GM19328 (cell line): ENCODE data around the gene GLP2R.

Source experiments
- ATAC-seq: cut with Tn5 transposase; IDR thresholded peaks from one replicate; pipeline ENCODE4 v1.9.1; 2021; ENCODE audit warnings: mild to moderate bottlenecking, moderate library complexity; ENCODE audit not compliant: unreplicated experiment

GLP2R gene

DNA sequence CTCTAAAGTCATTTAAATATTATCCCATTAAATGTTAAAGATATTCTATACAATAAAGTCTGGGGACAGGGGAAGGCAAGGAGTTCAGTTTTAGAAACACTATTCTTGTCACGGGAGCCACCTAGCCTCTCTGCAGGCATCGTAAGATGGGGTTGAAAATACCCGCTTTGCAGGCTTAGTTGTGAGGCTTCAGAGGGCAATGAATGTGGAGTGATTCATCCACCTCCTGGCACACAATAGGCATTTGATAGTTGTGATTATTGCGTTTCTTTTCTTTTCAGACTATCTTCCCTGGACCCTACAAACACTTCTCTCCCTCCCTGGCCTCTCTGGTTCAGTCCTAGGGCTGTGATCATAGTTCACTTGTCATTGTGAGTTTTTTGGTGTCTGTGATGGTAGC is 19.6 kb downstream of the GLP2R start:
- no peak for ATAC-seq

GRCh38 chr17:9850151-9850550 is 24.4 kb downstream of the GLP2R start:
- ATAC-seq = no peak

- ATAC-seq = no peak
Measured at GRCh38 chr17:9854255-9854654, 28.5 kb downstream of the GLP2R start.

DNA sequence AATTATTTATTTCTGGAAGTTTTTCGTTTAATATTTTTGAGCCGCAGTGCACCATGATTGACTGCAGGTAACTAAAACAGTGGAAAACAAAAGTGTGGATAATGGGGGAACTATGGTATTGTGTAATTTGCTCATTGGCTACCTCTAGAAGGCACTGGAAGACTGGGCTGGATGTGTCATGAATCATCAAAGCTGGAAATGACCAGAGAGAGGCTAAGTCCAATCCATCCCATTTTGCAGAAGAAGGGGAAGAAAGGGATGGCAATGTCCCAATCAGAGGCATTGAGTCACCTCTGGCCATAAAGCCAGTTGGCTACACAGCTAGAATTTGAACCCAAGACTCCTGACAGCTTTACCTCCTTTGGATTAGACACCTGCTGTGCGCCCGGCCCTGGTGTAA is 29.3 kb downstream of the GLP2R start:
- ATAC-seq = no peak

GRCh38 chr17:9859781-9860180 is 34.1 kb downstream of the GLP2R start:
- ATAC-seq = no peak

GRCh38 chr17:9860851-9861250 is 35.1 kb downstream of the GLP2R start:
- no peak for ATAC-seq

DNA sequence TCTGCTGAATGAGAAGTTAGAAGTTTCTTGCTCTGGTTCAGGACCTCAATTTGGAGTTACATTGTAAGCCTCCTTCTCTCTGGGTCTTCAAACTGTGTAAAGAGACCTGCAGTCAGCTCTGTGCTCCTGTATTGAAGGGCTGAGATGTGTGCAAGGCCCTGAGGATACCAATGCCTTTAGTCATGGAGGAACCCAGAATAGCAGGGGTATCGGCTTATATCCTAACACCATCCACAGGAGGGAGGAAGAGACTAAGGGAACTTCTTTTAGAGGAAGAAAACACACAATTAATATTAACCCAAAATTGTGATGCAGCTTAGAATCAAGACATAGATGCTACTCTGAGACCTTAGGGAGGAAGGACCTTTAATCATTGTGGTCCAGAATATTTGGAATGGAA is 36.5 kb downstream of the GLP2R start:
- no peak for ATAC-seq

DNA sequence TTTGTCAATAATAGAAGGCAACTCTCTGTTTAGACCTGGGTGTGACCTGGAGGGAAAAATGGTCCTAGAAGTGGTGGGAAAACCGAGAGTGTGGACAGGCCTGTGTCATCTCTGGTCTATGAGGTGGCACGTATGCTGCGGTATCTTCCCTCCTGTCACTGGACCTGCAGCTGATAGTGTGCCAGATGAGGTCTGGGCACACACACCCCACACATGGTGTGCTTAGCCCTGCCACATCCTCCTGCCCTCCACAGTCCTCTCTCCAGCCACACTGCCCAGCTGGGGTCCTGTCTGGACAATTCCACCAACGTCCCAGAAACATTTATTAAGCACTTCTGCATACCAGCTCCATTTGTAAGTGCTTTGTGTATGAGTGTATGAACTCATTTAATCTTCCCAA is 37.2 kb downstream of the GLP2R start:
- no peak for ATAC-seq

DNA sequence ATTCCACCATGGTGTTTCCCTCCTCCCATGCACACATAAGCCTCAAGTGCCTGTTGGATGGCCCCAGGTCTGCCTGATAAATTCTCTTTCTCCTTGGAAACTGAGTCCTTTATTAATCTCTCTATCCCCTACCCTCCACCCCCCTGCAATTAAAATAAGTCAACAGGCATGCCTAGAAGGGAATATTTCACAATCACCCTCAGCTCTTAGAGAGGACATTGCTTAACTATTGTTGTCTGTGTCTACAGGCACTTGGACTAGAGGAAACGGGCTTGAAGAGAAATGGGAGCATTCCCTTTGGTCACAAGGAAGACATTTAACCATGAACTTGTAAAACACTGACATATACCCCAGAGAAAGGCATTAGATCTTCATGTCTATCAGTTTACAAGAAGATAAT is 39.9 kb downstream of the GLP2R start:
- ATAC-seq = no peak

- no peak for ATAC-seq
Measured at GRCh38 chr17:9868552-9868951, 42.8 kb downstream of the GLP2R start.

DNA sequence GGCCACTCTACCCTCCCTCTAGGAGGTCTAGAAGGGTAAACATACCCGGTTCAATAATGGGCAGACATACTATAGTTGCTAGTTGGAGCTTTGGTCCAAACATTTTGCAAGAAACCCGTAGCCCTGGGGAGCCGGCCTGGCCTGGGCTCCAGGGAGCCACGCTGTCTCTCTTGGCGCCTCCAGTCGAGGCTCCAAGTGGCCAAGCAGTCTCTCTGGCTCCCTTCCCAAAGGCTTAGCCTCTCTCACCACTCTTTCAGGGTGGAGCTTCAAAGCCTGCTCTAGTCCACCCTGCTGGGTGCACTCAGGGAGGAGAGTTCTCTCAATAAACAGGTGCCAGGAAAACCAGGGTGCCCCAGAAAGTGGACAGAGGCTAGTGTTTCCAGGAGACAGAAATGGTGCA is 47.1 kb downstream of the GLP2R start:
- no peak for ATAC-seq

- ATAC-seq = no peak
Measured at GRCh38 chr17:9874722-9875121, 49.0 kb downstream of the GLP2R start.

DNA sequence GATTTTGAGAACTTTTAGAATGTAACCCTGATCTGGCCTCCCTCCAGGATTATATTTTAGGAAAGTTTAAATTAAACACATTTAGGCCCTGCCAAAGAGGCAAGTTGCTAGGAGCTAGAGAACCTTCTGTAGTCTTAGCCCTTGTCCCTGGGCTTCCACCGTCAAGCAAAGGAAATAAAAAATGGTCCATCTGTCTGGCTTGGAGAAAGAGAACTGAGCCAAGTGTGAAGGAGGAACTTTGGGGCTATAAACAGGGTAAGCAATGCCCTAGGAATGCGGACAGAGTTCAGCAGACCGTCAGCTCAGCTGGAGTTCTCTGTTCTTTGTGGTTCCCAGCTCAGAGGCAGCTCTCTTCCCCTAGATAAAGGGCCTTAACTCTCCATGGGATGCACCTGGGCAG is 49.7 kb downstream of the GLP2R start:
- ATAC-seq = no peak

- ATAC-seq = no peak
Measured at GRCh38 chr17:9878356-9878755, 52.6 kb downstream of the GLP2R start.

GRCh38 chr17:9878786-9879525 is 53.2 kb downstream of the GLP2R start:
- no peak for ATAC-seq

DNA sequence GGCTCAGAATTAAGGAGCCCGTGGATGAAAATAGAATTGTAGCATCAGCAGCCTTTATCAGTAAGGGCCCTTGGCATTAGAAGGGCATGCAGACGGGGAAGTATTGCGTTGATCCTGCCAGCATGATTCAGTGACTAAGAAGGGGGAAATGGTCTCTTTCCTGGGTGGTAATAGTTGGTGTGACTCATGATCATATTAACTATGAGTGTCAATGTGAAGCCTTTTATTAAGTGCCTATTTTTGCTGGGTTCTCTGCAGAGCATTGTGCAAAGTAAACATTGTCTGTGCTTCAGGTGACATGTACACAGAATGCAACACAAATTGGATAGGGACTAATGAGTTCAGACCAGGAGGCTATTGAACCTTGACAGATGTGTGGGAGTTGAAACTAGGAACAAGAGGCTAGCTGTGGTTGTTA is 54.9 kb downstream of the GLP2R start:
- peak; percentile 58 for ATAC-seq

GRCh38 chr17:9883451-9883850 is 57.7 kb downstream of the GLP2R start:
- ATAC-seq = no peak

DNA sequence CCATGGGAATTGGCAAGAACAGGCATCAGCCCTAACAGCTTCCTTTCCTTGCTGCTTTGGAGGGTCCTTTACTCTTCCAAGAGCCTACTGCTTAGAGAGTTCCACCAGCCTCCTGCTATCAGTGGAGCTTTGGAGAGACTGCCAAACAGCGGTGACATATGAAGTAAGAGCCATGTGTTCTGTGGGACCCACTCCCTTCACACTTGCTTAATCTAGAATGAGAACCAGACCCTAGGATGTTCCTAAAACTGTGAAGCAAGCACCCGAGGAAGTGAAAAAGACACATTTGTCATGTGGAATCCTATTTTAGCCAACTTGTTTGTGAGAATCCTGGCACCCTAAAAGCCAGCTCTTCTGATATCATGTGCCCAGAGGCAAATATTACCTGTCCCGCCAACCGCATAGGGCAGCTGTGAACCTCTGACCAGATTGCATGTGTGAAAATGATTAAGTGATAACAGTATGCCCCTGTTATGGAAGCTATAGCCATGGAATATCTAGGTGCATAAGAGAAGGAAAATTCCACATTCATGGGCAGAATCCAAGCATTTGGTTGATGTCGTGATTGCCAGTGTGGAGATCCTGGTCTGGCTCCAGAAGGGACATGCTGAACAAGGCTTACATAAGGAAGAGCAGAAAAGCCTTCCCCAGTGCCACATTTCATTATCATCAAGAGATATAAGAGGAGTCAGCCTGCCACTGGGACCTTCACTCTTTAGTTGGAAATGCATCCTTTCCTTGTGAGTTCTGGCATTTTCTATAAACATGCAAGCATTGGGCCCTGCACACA is 60.6 kb downstream of the GLP2R start:
- no peak for ATAC-seq

- no peak for ATAC-seq
Measured at GRCh38 chr17:9887508-9887907, 61.8 kb downstream of the GLP2R start.

DNA sequence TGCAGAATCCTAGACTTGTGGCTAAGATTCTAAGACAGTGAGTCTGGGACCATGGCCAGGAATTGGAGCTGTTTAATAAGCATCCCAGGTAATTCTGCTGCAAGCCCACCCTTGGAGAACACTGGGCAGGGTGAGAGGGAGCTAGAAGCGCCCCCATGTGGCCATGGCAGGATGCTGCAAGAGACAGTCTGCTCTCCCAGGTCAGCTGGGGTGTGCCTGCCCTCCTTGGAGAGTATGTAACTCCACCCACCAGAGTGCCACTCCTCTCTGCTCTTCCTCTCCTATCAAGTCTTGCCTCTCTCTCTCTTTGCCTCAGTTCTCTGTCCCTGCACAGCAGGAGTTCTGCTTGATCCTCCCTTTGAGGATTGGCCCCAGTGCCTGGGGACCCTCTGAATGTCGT is 64.4 kb downstream of the GLP2R start:
- ATAC-seq = no peak

- ATAC-seq = no peak
Measured at GRCh38 chr17:9893411-9894012, 67.8 kb downstream of the GLP2R start.

- ATAC-seq = no peak
Measured at GRCh38 chr17:9894231-9894630, 68.5 kb downstream of the GLP2R start.
